ENCODE results near the gene MAST4. TPM values are rescaled to one million over a fixed set of nuclear protein-coding genes. Genes with fewer than 3 reads are reported as not detected.
A peak's percentile ranks its signal among the peaks of the same experiment; 100 is the strongest.

The MAST4 gene
- 11.8 TPM for polyA plus RNA-seq

DNA sequence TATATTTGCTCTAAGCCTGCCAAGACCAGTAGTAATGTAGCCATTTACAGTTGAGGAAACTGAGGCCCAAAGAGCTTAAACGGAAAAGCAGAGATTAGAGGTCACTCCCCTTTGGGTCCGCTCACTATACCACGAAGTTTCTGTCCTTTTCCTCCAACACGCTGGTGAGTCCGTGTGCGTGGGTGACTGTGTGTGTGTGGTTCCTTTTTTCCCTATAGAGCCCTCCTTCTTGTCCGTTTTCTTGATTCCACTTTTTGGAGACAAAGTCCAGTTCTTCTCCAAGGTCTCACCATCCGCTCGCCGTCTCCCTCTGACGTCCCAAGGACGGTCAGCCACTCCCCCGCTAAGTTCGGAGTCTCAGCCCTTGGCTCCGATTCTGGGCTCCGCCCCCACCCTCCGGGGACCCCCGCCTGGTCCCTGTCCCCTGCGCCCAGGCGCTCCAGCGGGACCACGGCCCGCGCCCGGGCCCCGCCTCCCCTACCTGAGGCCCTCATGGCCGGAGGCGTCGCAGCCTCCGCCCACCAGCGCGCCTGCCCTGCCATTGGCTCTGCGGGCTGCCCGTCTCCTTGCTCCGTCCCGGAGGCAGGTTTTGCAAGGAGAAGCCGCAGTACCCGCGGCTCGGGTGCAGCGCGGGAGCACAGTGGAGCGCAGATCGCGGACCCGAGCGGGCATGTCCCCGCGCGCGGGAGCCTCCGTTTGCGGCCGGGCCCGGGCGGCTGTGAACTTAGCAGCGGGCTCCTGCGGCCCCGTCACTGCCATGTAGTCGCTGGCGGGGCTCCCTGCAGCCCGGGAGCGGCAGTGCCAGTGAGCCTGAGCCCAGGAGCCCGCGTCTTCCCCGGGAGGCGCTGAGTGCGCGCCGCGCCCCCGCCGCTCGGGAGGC is at the start of gene MAST4:
MAST4 (plus strand) TSS at position 638 of the 880 bp plus-strand sequence. CDS start 263 bp downstream, outside the sequence.
- peak within 1 kb of the TSS; percentile 85 to 96 (median 90) for H3K4me3 Mint-ChIP-seq
- peaks cover 23% of the 10 kb centered on the region for H3K27me3 Mint-ChIP-seq
- H3K4me1 Mint-ChIP-seq, result peaks cover 5 to 18% (median 11%) of the 10 kb centered on the region in 3 donors
- H3K36me3 Mint-ChIP-seq, result no peaks in the 10 kb centered on the region
- H3K9me3 Mint-ChIP-seq, result no peaks in the 10 kb centered on the region
- peak within 1 kb of the TSS in 1 of 3 donors; percentile 29 for H3K27ac Mint-ChIP-seq

DNA sequence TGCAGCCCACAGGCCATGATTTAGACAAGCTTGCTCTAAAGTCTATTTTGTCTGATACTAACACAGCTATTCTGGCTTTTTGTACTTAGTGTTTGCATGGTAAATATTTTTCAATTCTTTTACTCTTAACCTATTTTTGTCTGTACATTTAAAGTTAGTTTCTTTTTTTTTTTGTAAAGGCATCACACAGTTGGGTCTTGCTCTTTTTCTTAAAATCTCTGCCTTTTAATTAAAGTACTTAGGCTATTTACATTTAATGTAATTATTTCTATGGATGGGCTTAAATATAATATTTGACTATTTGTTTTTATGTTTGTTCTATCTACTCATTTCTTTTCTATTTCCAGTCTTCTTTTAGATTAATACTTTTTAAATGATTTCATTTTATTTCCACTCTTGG is 49.7 kb upstream of the MAST4 start:
- Mint-ChIP-seq H3K9me3 (no peaks in the 10 kb centered on the region), H3K27me3 (no peaks in the 10 kb centered on the region), H3K36me3 (no peaks in the 10 kb centered on the region), H3K27ac (no peak overlapping the region), H3K4me1 (peaks cover 0 to 6% (median 4%) of the 10 kb centered on the region in 3 donors), H3K4me3 (no peak overlapping the region)

DNA sequence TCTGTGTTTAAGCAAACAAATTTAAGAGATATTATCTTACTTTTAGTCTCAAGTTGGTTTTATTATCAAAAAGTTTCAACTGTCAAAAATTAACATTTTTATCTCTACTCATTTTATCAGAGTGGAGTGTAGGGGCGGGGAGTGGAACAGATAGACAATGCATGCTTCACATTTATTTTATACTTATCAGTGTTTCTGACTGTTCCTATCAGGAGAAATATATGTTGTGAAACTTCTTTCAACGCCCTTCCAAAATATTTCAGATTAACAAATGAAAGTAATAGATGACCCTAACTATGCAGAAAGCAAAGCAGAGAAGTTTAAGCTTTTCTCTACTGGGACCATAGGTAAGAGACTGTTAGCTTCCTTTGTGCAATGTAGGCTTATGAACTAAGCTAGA is 44.9 kb upstream of the MAST4 start:
- Mint-ChIP-seq H3K27ac (no peak overlapping the region), H3K9me3 (no peaks in the 10 kb centered on the region), H3K4me1 (peaks cover 7 to 23% (median 16%) of the 10 kb centered on the region in 3 donors), H3K27me3 (peaks cover 6% of the 10 kb centered on the region), H3K36me3 (peaks cover 3% of the 10 kb centered on the region), H3K4me3 (no peak overlapping the region)

DNA sequence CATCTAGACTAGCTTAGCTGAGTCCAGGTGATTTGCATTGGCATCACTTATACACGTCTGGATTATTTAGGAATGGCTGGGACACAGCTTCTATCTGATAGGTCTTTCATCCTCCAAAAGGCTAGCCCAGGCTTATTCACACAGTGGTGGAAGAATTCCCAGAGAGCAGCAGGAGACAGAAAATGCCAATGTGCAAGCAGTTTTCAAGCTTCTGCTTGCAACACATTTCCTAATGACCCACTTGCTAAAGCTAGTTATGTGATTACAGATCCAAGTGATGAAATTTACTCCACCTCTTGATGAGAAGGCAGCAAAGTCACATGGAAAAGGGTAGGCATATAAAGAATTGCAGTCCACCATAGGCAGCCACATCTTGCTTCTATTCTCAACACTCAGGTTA is 44.2 kb upstream of the MAST4 start:
- peaks cover 3% of the 10 kb centered on the region for H3K36me3 Mint-ChIP-seq
- no peak overlapping the region for H3K4me3 Mint-ChIP-seq
- H3K27ac Mint-ChIP-seq, result no peak overlapping the region
- H3K27me3 Mint-ChIP-seq, result peaks cover 6% of the 10 kb centered on the region
- no peaks in the 10 kb centered on the region for H3K9me3 Mint-ChIP-seq
- H3K4me1 Mint-ChIP-seq, result peaks cover 7 to 23% (median 16%) of the 10 kb centered on the region in 3 donors

DNA sequence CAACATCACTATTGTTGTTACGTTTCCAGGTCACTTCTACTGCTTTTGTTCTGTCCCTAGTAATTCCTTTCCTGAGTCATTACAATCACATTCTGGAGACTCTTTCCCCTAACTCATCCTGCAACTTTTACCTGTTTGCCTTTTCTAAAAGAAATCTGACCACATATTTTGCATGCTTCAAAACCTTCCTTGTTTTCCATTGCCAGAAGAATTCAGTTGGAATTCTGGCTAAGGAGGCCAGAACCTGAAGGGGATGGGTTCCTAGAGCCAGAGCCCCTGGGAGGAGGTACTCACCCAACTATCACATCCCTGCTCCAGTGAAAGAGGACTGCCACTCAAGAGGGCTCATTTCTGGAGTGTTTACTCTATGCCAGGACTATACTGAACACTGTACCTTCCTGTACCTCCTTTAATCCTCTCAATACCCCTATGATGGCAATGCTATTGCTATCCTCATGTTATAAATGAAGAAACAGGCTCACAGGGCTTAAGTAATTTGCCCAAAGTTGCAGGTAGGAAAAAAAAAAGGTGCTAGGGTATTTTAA is 42.8 kb upstream of the MAST4 start:
- peaks cover 7 to 26% (median 18%) of the 10 kb centered on the region in 3 donors for H3K4me1 Mint-ChIP-seq
- peak overlapping the region; percentile 35 to 93 (median 87) for H3K27ac Mint-ChIP-seq
- peaks cover 6% of the 10 kb centered on the region for H3K27me3 Mint-ChIP-seq
- H3K4me3 Mint-ChIP-seq, result peak overlapping the region in 2 of 4 donors; percentile 47 to 77
- H3K36me3 Mint-ChIP-seq, result peaks cover 3% of the 10 kb centered on the region
- no peaks in the 10 kb centered on the region for H3K9me3 Mint-ChIP-seq

DNA sequence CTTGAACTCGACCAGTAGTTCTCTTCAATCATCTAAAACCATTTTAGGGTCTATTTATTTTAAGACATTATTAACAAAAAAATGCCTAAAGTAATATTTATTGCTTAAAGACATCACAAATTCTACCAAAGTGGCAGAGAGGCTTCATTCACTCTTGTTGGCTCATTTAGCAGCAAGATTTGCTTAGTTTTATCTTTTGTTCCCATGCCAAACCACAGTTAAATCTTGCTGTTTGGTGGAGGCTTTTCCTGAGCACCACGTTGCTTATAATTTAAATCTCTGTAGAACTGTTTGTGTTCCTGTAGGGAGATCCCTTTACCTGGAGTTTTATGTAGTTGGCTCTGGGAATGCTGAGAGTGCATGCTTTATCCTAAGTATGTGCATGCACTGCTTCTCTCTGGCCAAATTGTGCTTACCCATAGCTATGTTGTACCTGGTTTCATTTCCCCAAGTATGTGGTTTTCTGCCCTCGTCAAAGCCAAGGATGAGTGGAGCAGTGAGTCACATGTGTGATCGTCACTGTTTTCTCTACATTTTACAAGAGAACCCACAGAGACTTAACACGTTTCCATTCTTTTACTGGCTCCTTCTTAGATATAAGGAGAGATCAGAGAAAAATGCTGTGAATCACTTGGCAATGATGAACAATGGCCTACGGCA is 42.1 kb upstream of the MAST4 start:
- Mint-ChIP-seq H3K4me3 (peak overlapping the region; percentile 2 to 90 (median 60)), H3K27me3 (peaks cover 6% of the 10 kb centered on the region)

DNA sequence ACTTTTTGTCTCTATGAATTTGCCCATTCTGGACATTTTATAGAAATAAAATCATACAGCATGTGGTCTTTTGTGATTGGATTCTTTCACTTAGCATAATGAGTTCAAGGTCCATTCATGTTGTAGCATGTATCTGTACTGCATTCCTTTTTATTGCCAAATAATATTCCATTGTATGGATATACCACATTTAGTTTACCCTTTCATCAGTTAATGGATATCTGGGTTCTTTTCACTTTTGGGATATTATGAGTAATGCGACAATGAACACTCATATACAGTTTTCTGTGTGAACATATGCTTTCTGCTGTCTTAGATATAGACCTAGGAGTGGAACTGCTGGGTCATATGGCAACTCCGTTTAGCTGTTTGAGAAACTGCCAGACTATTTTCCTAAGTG is 41.3 kb upstream of the MAST4 start:
- H3K4me3 Mint-ChIP-seq, result peak overlapping the region in 1 of 4 donors; percentile 38
- H3K9me3 Mint-ChIP-seq, result no peaks in the 10 kb centered on the region
- H3K36me3 Mint-ChIP-seq, result peaks cover 3% of the 10 kb centered on the region
- peaks cover 6% of the 10 kb centered on the region for H3K27me3 Mint-ChIP-seq
- peak overlapping the region; percentile 35 to 93 (median 87) for H3K27ac Mint-ChIP-seq
- H3K4me1 Mint-ChIP-seq, result peaks cover 7 to 33% (median 24%) of the 10 kb centered on the region in 3 donors

More for the DNA sequence above, 42.1 kb upstream of the MAST4 start:
- Mint-ChIP-seq H3K36me3 (peaks cover 3% of the 10 kb centered on the region), H3K9me3 (no peaks in the 10 kb centered on the region), H3K27ac (peak overlapping the region; percentile 35 to 93 (median 87)), H3K4me1 (peaks cover 7 to 32% (median 24%) of the 10 kb centered on the region in 3 donors)

DNA sequence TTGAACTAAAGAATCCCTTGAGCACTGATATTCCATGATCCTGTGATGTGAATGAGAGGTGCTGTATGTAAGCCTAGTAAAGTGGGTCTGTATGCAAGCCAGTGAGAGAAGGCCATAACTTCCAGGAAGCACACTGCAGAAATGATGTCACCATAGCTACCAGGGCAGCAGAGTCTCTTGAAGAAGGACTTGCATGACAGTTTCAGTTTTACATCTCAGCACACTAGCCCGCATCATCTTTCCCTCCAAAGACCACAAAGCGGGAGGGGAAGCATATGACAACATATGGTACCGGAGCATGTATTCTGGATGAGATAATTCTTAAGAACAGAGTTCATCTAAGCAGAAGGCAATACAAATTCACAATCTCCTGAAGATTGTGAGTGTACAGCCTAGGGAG is 37.6 kb upstream of the MAST4 start:
- peak overlapping the region in 2 of 4 donors; percentile 3 to 23 for H3K4me3 Mint-ChIP-seq
- peaks cover 7 to 27% (median 20%) of the 10 kb centered on the region in 3 donors for H3K4me1 Mint-ChIP-seq
- H3K9me3 Mint-ChIP-seq, result no peaks in the 10 kb centered on the region
- no peaks in the 10 kb centered on the region for H3K27me3 Mint-ChIP-seq
- peak overlapping the region; percentile 20 to 92 (median 90) for H3K27ac Mint-ChIP-seq
- no peaks in the 10 kb centered on the region for H3K36me3 Mint-ChIP-seq

DNA sequence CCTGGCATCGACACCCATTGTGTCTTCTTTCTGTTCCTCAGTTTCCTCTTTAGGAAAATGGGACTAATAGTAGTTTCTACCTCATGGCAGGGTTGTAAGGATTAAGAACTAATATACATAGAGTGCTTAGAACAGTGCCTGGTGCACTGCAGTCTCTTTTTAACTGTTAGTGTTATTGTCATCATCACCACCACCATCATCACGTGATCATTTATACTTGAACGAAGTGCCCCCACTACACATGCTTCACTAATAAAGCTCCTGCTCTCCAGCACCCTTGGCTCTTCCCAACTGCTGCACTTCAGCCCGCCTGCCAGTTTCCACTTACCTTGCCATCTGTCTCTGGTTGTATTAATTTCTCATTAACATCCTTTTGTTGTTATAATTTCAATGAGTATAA is 35.8 kb upstream of the MAST4 start:
- H3K4me3 Mint-ChIP-seq, result no peak overlapping the region
- H3K9me3 Mint-ChIP-seq, result no peaks in the 10 kb centered on the region
- no peaks in the 10 kb centered on the region for H3K36me3 Mint-ChIP-seq
- peaks cover 0 to 11% (median 8%) of the 10 kb centered on the region in 3 donors for H3K4me1 Mint-ChIP-seq
- H3K27me3 Mint-ChIP-seq, result no peaks in the 10 kb centered on the region
- H3K27ac Mint-ChIP-seq, result no peak overlapping the region

DNA sequence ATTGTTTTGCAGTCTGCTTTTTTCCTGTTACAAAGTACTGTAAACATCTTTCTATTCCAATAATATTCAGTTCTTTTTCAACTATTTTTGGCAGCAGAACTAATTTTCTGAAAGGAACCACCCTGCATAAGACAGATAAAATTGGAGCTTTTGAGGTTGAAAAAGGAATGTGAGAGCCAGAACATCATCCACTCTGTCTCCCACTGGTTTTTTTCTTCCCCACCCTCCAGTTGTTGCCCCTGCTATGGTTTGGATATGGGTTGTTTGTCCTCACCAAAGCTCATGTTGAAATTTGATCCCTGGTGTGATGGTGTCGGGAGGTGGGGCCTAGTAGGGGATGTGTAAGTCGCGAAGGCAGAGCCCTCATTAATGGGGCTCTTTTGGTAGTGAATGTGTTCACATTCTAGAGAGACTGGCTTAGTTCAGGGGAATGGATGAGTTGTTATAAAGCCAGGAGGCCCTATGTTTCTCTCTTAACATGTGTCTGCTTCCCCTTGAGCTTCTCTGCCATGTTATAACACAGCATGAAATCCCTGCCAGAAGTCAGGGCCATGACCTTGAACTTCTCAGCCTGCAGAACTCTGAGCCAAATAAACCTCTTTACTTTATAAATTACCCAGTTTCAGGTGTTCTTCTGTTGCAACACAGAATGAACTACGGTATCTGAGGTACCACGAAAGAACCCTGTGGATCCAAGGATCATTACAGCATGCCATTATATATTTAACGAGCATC is 34.8 kb upstream of the MAST4 start:
- H3K9me3 Mint-ChIP-seq, result peaks cover 0 to under 1% (median 0%) of the 10 kb centered on the region in 3 donors
- no peaks in the 10 kb centered on the region for H3K27me3 Mint-ChIP-seq
- H3K4me3 Mint-ChIP-seq, result no peak overlapping the region
- H3K4me1 Mint-ChIP-seq, result peaks cover 6 to 16% (median 13%) of the 10 kb centered on the region in 3 donors
- H3K27ac Mint-ChIP-seq, result no peak overlapping the region
- H3K36me3 Mint-ChIP-seq, result no peaks in the 10 kb centered on the region

DNA sequence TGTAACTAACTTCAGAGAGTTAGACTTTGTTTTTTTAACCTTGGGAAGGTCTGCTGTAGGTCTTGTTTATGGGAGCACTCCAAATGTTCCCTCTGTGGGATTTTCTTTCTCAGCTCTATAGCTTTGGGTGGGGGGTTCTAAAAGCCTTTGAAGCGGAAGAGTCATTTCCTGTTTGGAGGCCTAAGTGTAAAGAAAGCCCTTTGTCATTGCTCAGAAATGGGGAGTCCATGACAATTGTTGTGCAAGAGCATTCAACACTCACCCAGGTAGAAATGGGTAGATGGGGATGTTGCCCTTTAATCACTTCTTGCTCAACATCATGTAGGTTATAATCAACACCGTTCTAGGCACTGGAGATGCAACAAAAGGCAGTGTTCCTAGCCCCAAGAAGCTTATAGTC is 30.3 kb upstream of the MAST4 start:
- peaks cover 0 to 2% (median 0%) of the 10 kb centered on the region in 3 donors for H3K9me3 Mint-ChIP-seq
- H3K4me1 Mint-ChIP-seq, result peaks cover 25 to 26% (median 25%) of the 10 kb centered on the region in 3 donors
- H3K27ac Mint-ChIP-seq, result no peak overlapping the region
- H3K36me3 Mint-ChIP-seq, result no peaks in the 10 kb centered on the region
- H3K4me3 Mint-ChIP-seq, result no peak overlapping the region
- no peaks in the 10 kb centered on the region for H3K27me3 Mint-ChIP-seq

DNA sequence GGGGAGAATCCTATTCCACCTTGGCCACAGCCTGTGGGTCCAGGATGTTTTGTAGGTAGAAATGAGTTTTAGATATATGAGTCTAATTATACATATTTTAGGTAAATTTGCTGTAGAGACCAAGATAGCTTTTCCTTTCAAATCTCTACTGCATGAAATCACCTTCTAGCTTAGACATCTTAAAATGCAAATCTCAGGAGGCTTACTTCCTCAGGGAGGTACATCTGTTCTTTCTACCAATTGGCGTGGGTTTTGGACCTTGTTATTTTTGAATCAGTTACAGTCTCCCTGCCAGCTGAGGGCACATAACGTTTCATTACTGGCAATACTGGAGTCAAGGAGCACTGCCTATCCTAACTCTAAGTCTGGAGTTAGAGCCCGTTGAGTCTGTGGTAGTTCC is 28.7 kb upstream of the MAST4 start:
- Mint-ChIP-seq H3K27ac (no peak overlapping the region), H3K9me3 (peaks cover 0 to 2% (median 0%) of the 10 kb centered on the region in 3 donors), H3K4me1 (peaks cover 25 to 26% (median 25%) of the 10 kb centered on the region in 3 donors), H3K4me3 (peak overlapping the region in 2 of 4 donors; percentile 7 to 10), H3K36me3 (no peaks in the 10 kb centered on the region), H3K27me3 (no peaks in the 10 kb centered on the region)

DNA sequence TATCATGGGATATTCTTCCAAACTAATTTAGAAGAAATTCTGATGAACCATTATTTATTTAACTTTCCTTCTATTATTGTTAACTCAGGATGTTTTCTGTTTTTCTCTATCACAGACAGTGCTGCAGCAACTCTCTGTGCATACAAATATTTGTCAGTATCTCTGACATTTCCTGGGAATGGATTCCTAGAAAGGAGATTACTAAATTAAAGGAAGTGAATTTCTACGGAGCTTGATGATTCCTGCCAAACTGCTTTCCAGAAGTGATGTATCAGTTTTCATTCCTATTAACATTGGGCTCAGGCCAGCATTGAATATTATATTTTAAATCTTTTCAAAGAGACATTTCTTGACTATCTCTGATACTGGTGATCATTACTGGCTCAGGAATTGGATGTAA is 26.0 kb upstream of the MAST4 start:
- Mint-ChIP-seq H3K4me3 (no peak overlapping the region), H3K27me3 (no peaks in the 10 kb centered on the region), H3K36me3 (no peaks in the 10 kb centered on the region), H3K9me3 (peaks cover 0 to 2% (median 0%) of the 10 kb centered on the region in 3 donors), H3K4me1 (peaks cover 25 to 28% (median 27%) of the 10 kb centered on the region in 3 donors), H3K27ac (no peak overlapping the region)

DNA sequence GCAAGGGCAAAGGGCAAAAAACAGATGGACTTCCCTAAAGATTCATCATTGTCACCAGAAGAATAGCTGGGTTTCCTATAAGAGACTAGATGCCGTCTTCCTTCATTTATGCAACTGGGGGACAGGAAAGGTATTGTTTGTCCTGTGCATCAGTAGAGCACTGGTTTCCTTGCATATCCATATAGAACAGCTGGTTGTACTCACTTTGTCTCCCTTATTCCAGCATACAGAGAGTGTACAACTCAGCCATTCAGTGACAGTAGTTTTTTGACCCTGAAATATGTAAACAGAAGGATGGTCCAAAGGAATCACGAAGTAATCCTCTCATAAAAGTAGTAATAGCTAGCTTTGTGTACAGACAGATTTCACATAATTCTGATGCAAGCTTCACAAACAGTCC is 22.5 kb upstream of the MAST4 start:
- Mint-ChIP-seq H3K36me3 (no peaks in the 10 kb centered on the region), H3K9me3 (peaks cover 0 to 6% (median 2%) of the 10 kb centered on the region in 3 donors), H3K27ac (no peak overlapping the region), H3K4me1 (peaks cover 6 to 7% (median 7%) of the 10 kb centered on the region in 3 donors), H3K4me3 (no peak overlapping the region), H3K27me3 (peaks cover 5% of the 10 kb centered on the region)

All from IgD-negative memory B cell (primary cell).